NCI-H1417 (cell line): ENCODE results near the gene RUNX2.
A peak's percentile ranks its signal among the peaks of the same experiment; 100 is the strongest.
"Not testable (repeated sequence)": the region's sequence is repeated elsewhere in the genome, so short reads cannot be mapped to it uniquely, and the experiment has no call there.

ENCODE experiments used
- DNase-seq, 3 experiments: peaks; one replicate each; lab custom pipeline; 2025; lab: John Stamatoyannopoulos, UW

The RUNX2 gene

GRCh38 chr6:45327956-45328522 lies at the start of gene RUNX2:
Gene RUNX2 (plus strand): TSS chr6:45328330. CDS start chr6:45328727, 397 bp downstream.
- DNase-seq = no peak

- no peak for DNase-seq
Observed at GRCh38 chr6:45278367-45278766, 49.8 kb upstream of the RUNX2 start.

- not testable (repeated sequence) for DNase-seq
Observed at GRCh38 chr6:45286707-45287106, 41.4 kb upstream of the RUNX2 start.

GRCh38 chr6:45289751-45290514 lies 38.2 kb upstream of the RUNX2 start:
- no peak for DNase-seq

GRCh38 chr6:45293306-45293705 lies 34.8 kb upstream of the RUNX2 start:
- DNase-seq = no peak

GRCh38 chr6:45294065-45294701 lies 33.9 kb upstream of the RUNX2 start:
- DNase-seq = not testable (repeated sequence)

GRCh38 chr6:45297320-45297719 lies 30.8 kb upstream of the RUNX2 start:
- DNase-seq = no peak

GRCh38 chr6:45299096-45299581 lies 29.0 kb upstream of the RUNX2 start:
- DNase-seq = no peak

- DNase-seq = no peak
Observed at GRCh38 chr6:45300736-45301135, 27.4 kb upstream of the RUNX2 start.

GRCh38 chr6:45301348-45302142 lies 26.6 kb upstream of the RUNX2 start:
- no peak for DNase-seq

GRCh38 chr6:45302832-45303231 lies 25.3 kb upstream of the RUNX2 start:
- no peak for DNase-seq

- DNase-seq = no peak
Observed at GRCh38 chr6:45305546-45305945, 22.6 kb upstream of the RUNX2 start.

- no peak for DNase-seq
Observed at GRCh38 chr6:45310118-45310788, 17.9 kb upstream of the RUNX2 start.

GRCh38 chr6:45314146-45314545 lies 14.0 kb upstream of the RUNX2 start:
- no peak for DNase-seq

GRCh38 chr6:45320349-45320748 lies 7.8 kb upstream of the RUNX2 start:
- DNase-seq = no peak

GRCh38 chr6:45323656-45324224 lies 4.4 kb upstream of the RUNX2 start:
- DNase-seq = no peak

- DNase-seq = peak in 1 of 3 experiments; percentile 20
Observed at GRCh38 chr6:45326698-45327417, 1.3 kb upstream of the RUNX2 start.

GRCh38 chr6:45328523-45328922 lies 393 bp downstream of the RUNX2 start:
- DNase-seq = no peak

- DNase-seq = no peak
Observed at GRCh38 chr6:45344900-45345299, 16.8 kb downstream of the RUNX2 start.

- peak in 1 of 3 experiments; percentile 6 for DNase-seq
Observed at GRCh38 chr6:45350186-45350710, 22.1 kb downstream of the RUNX2 start.
